Caco-2 (cell line): ENCODE results near the gene NKX2-1. TPM values are rescaled to one million over a fixed set of nuclear protein-coding genes. Genes with fewer than 3 reads are reported as not detected.

ENCODE experiments used
- BruUV-seq: library from RNA; stranded (reverse); fragments of 400-500 nt; replicated peaks from 2 replicates; lab custom pipeline; 2021; lab: Mats Ljungman, UMichigan
- CTCF ChIA-PET: fragments of 300-600 bp; sonication (Branson Sonifier 250); formaldehyde crosslinking; loops from one replicate; lab custom pipeline; 2022; ENCODE audit warnings: antibody characterized with exemption; lab: Charles Lee
- POLR2A ChIA-PET: fragments of 300-600 bp; sonication (Branson Sonifier 250); formaldehyde crosslinking; loops from one replicate; lab custom pipeline; 2022; ENCODE audit warnings: antibody characterized with exemption; lab: Charles Lee
- DNase-seq, 2 experiments: peaks; one replicate each; pipeline versions ENCODE4 v3.0.0 to v3.0.0-alpha.2; 2020 to 2022
- H3K27me3 ChIP-seq: replicated peaks from 2 replicates; pipeline ENCODE4 v1.6.0; 2011; ENCODE audit warnings: low read length; ENCODE audit not compliant: control insufficient read depth, insufficient read depth
- H3K36me3 ChIP-seq: 2 replicates; pipeline ENCODE4 v1.5.1; 2011; ENCODE audit warnings: low read length; ENCODE audit not compliant: control insufficient read depth, insufficient read depth
- H3K4me1 ChIP-seq: fragments of 250-450 bp; sonication (Bioruptor Pico); 2 replicates; pipeline ENCODE4 v1.5.1; 2020; ENCODE audit warnings: mild to moderate bottlenecking
- H3K4me3 ChIP-seq: 2 replicates; pipeline ENCODE4 v1.5.1; 2011; ENCODE audit warnings: low read depth, mild to moderate bottlenecking, control low read depth, low read length
- H3K9me3 ChIP-seq: fragments of 250-450 bp; sonication (Bioruptor Pico); 2 replicates; pipeline ENCODE4 v1.5.1; 2020; ENCODE audit warnings: mild to moderate bottlenecking, moderate library complexity
- H3K27ac Mint-ChIP-seq: one replicate; pipeline ENCODE4 v1.8.0; 2022; ENCODE audit warnings: mixed read lengths; ENCODE audit not compliant: unreplicated experiment
- H3K27me3 Mint-ChIP-seq: one replicate; pipeline ENCODE4 v1.8.0; 2022; ENCODE audit warnings: mixed read lengths; ENCODE audit not compliant: insufficient read depth, unreplicated experiment
- H3K36me3 Mint-ChIP-seq: one replicate; pipeline ENCODE4 v1.8.0; 2022; ENCODE audit warnings: mild to moderate bottlenecking, mixed read lengths; ENCODE audit not compliant: insufficient read depth, unreplicated experiment
- H3K4me1 Mint-ChIP-seq: one replicate; pipeline ENCODE4 v1.8.0; 2022; ENCODE audit warnings: low read depth, mixed read lengths; ENCODE audit not compliant: unreplicated experiment
- H3K4me3 Mint-ChIP-seq: one replicate; pipeline ENCODE4 v1.8.0; 2022; ENCODE audit warnings: mild to moderate bottlenecking, moderate library complexity, mixed read lengths; ENCODE audit not compliant: unreplicated experiment
- H3K9me3 Mint-ChIP-seq: one replicate; pipeline ENCODE4 v1.8.0; 2022; ENCODE audit warnings: mixed read lengths; ENCODE audit not compliant: unreplicated experiment
- intact Hi-C: fragments of 100-400 bp; cut with micrococcal nuclease; formaldehyde crosslinking; loops from one replicate; pipeline ENCODE4 v1.10.0; 2022; ENCODE audit not compliant: unreplicated experiment
- total RNA-seq: library from RNA; stranded (reverse); gene quantifications from 2 replicates; pipeline ENCODE4 v1.2.3, GENCODE V29; 2022
- TF ChIP-seq, protein P1 (sequence below), 2 experiments: fragments of 200-600 bp in 1 of 2; IDR thresholded peaks; 1 replicate in 1 of 2; 2 replicates in 1 of 2; pipeline versions ENCODE4 v1.5.1 to v1.8.0; 2011 to 2022; ENCODE audit warnings: antibody characterized with exemption in 1 of 2, control low read depth in 1 of 2, inconsistent platforms in 1 of 2, low read depth in 1 of 2, low read length in 1 of 2, mild to moderate bottlenecking in 1 of 2, moderate library complexity in 1 of 2; ENCODE audit not compliant: insufficient read depth in 1 of 2, severe bottlenecking in 1 of 2, unreplicated experiment in 1 of 2

Gene NKX2-1
- total RNA-seq, 1 experiment from 2014 or later = 0.66 TPM

DNA sequence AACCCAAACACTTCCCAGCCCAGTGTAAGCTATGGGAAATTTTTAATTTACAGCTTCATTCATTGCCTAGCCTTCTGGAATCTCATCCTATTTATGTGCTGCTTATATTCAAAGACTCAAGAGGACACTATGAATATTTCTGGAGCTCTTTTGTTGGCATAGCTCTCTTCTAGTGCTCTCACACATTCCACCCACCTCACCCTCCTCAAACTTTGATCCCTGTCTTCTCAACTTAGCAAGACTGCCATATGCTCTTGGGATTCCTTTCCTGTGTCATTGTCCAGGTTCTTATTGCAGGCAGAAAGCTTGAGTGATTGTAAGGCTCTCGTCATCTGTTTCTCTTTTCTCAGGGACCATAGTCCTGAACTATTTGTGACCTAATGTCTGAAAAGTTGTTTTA, 18.0 kb upstream of the NKX2-1 start:
- no peak for DNase-seq
- no peaks in the 10 kb centered on the region for H3K27me3 ChIP-seq
- Mint-ChIP-seq H3K27me3 (peaks cover 23% of the 10 kb centered on the region), H3K36me3 (no peaks in the 10 kb centered on the region), H3K9me3 (peaks cover 35% of the 10 kb centered on the region), H3K4me1 (no peaks in the 10 kb centered on the region), H3K4me3 (no peak overlapping the region), H3K27ac (no peak overlapping the region)
- BruUV-seq = no TSS peak
- POLR2A ChIA-PET = no interaction called here
- peaks cover 4% of the 10 kb centered on the region; the same call in 1 of the 2 replicates for H3K9me3 ChIP-seq
- no peaks in the 10 kb centered on the region for H3K36me3 ChIP-seq
- TF ChIP-seq, protein P1, sequence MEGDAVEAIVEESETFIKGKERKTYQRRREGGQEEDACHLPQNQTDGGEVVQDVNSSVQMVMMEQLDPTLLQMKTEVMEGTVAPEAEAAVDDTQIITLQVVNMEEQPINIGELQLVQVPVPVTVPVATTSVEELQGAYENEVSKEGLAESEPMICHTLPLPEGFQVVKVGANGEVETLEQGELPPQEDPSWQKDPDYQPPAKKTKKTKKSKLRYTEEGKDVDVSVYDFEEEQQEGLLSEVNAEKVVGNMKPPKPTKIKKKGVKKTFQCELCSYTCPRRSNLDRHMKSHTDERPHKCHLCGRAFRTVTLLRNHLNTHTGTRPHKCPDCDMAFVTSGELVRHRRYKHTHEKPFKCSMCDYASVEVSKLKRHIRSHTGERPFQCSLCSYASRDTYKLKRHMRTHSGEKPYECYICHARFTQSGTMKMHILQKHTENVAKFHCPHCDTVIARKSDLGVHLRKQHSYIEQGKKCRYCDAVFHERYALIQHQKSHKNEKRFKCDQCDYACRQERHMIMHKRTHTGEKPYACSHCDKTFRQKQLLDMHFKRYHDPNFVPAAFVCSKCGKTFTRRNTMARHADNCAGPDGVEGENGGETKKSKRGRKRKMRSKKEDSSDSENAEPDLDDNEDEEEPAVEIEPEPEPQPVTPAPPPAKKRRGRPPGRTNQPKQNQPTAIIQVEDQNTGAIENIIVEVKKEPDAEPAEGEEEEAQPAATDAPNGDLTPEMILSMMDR (IDR thresholded peaks at IDR 0.05; ENCODE audit: insufficient read depth in 1 of 2, low read depth in 1 of 2, low read length in 1 of 2, severe bottlenecking in 1 of 2, unreplicated experiment in 1 of 2) = no peak
- H3K4me1 ChIP-seq = no peaks in the 10 kb centered on the region
- CTCF ChIA-PET = no interaction called here
- no peak overlapping the region for H3K4me3 ChIP-seq
- intact Hi-C loops = no loop called here

- Mint-ChIP-seq H3K9me3 (no peaks in the 10 kb centered on the region), H3K36me3 (no peaks in the 10 kb centered on the region), H3K4me3 (no peak overlapping the region), H3K27me3 (peaks cover 39% of the 10 kb centered on the region), H3K27ac (no peak overlapping the region), H3K4me1 (no peaks in the 10 kb centered on the region)
- intact Hi-C loops = loop anchor here (10.0 kb wide), 2 partner anchors 324 to 424 kb away; no protein-coding TSS in a partner anchor
- H3K4me3 ChIP-seq = no peak overlapping the region
- TF ChIP-seq, protein P1 (IDR thresholded peaks at IDR 0.05; ENCODE audit: insufficient read depth in 1 of 2, low read depth in 1 of 2, low read length in 1 of 2, severe bottlenecking in 1 of 2, unreplicated experiment in 1 of 2) = no peak
- no peaks in the 10 kb centered on the region for H3K9me3 ChIP-seq
- no peak for DNase-seq
- 0 out of 2 replicates have a peak, but pooled peaks cover 3% of the 10 kb centered on the region for H3K4me1 ChIP-seq
- POLR2A ChIA-PET = no interaction called here
- H3K27me3 ChIP-seq = no peaks in the 10 kb centered on the region; the same call in 1 of the 2 replicates
- CTCF ChIA-PET = no interaction called here
- no peaks in the 10 kb centered on the region for H3K36me3 ChIP-seq
- BruUV-seq = no TSS peak
Measured at GRCh38 chr14:36529062-36529461, 9.0 kb upstream of the NKX2-1 start.

DNA sequence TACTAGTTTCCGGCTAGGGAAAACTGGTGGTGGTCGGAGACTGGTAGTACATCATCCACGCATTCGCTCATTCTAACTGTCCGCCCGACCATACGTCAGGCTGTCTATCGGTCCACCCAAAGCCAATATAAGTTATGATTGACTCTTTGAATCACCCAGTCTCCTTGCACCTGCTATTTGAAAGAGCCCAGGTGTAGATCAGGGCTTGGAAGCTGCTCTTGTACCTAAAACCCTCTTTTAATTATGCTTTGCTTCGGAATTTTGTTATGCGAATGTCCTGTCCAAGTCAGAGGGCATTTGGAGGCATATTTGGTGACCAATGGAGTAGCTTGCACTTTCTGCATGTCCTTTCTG, 5.7 kb upstream of the NKX2-1 start:
- Mint-ChIP-seq H3K4me1 (no peaks in the 10 kb centered on the region), H3K4me3 (no peak overlapping the region), H3K9me3 (no peaks in the 10 kb centered on the region), H3K27me3 (peaks cover 29% of the 10 kb centered on the region), H3K36me3 (no peaks in the 10 kb centered on the region), H3K27ac (no peak overlapping the region)
- H3K4me1 ChIP-seq = peaks cover 3% of the 10 kb centered on the region; the same call in 1 of the 2 replicates
- TF ChIP-seq, protein P1 (IDR thresholded peaks at IDR 0.05; ENCODE audit: insufficient read depth in 1 of 2, low read depth in 1 of 2, low read length in 1 of 2, severe bottlenecking in 1 of 2, unreplicated experiment in 1 of 2) = no peak
- no peaks in the 10 kb centered on the region for H3K36me3 ChIP-seq
- no TSS peak for BruUV-seq
- H3K27me3 ChIP-seq = no peaks in the 10 kb centered on the region; the same call in none of the 2 replicates
- ChIA-PET CTCF (interaction anchor here (0.6 to 1.8 kb wide), 7 partner anchors 16 to 456 kb away, joined by 3 to 9 read pairs (median 6); no protein-coding TSS in a partner anchor), POLR2A (no interaction called here)
- H3K9me3 ChIP-seq = no peaks in the 10 kb centered on the region
- H3K4me3 ChIP-seq = no peak overlapping the region
- intact Hi-C loops = loop anchor here (1.0 to 10.0 kb wide), 3 partner anchors 75 to 421 kb away; no protein-coding TSS in a partner anchor
- no peak for DNase-seq
